ENCODE measurements around the gene RFX8. TPM values are rescaled to one million over a fixed set of nuclear protein-coding genes. Genes with fewer than 3 reads are reported as not detected.

Gene RFX8
- polyA plus RNA-seq, 1 of the 3 experiments (the other 2 are of a cell fraction) = 0.07 TPM

- 68% methylated on average over 4 of the region's 4 CpGs for WGBS (ENCODE audit: low lambda C conversion rate)
Observed at GRCh38 chr2:101362777-101363176, 112.1 kb downstream of the RFX8 start.

More at GRCh38 chr2:101362777-101363176, 112.1 kb downstream of the RFX8 start:
- no peaks in the 10 kb centered on the region for H3F3A ChIP-seq (replicated peaks; ENCODE audit: insufficient read depth)
- peaks cover 11% of the 10 kb centered on the region; the same call in 1 of the 2 replicates for H3K27me3 ChIP-seq (ENCODE audit: insufficient read depth)
- H3K9me3 ChIP-seq = no peaks in the 10 kb centered on the region
- no peak overlapping the region for H2AFZ ChIP-seq (ENCODE audit: low read depth)
- ChIA-PET POLR2A (no interaction called here), CTCF (interaction anchor here (0.7 to 1.6 kb wide), 3 partner anchors 11 to 56 kb away, joined by 3 to 12 read pairs (median 3); no protein-coding TSS in a partner anchor)
- H3K4me2 ChIP-seq = no peak overlapping the region
- DNase-seq = no peak
- H3K4me1 ChIP-seq (ENCODE audit: control insufficient read depth in 1 of 2, insufficient read depth in 2 of 2, low read depth in 1 of 2, low read length in 1 of 2) = no peaks in the 10 kb centered on the region; a peak in 1 of 4 replicates
- TF ChIP-seq MAX (IDR thresholded peaks at IDR 0.05; ENCODE audit: low read depth) (no peak), GATA2 (CRISPR knock-in tag; IDR thresholded peaks at IDR 0.05) (no peak), TAF1 (IDR thresholded peaks at IDR 0.05; ENCODE audit: borderline replicate concordance, low read depth, low read length) (no peak), EP300 (IDR thresholded peaks at IDR 0.05; ENCODE audit: borderline replicate concordance in 1 of 2, low read depth in 1 of 2, low read length in 1 of 2) (no peak), USF2 (IDR thresholded peaks at IDR 0.05; ENCODE audit: borderline replicate concordance, low read depth, low read length) (no peak), POLR2AphosphoS5 (IDR thresholded peaks at IDR 0.05; ENCODE audit: low read depth, low read length) (no peak), RFX5 (IDR thresholded peaks at IDR 0.05; ENCODE audit: low read length) (no peak), EZH2phosphoT487 (IDR thresholded peaks at IDR 0.05; ENCODE audit: borderline replicate concordance, low read depth) (no peak), USF1 (IDR thresholded peaks at IDR 0.05; ENCODE audit: borderline replicate concordance, low read depth) (no peak), FOXJ3 (CRISPR knock-in tag; IDR thresholded peaks at IDR 0.05) (no peak), RXRA (IDR thresholded peaks at IDR 0.05; ENCODE audit: borderline replicate concordance, low read depth) (no peak), JUND (IDR thresholded peaks at IDR 0.05) (no peak), FOXM1 (IDR thresholded peaks at IDR 0.05; ENCODE audit: low read depth) (no peak), RAD21 (IDR thresholded peaks at IDR 0.05; ENCODE audit: low read length) (no peak), CHD2 (IDR thresholded peaks at IDR 0.05; ENCODE audit: low read length, partially characterized antibody) (no peak), REST (IDR thresholded peaks at IDR 0.05; ENCODE audit: low read depth, low read length) (no peak), SIN3A (IDR thresholded peaks at IDR 0.05; ENCODE audit: borderline replicate concordance, low read depth, low read length) (no peak), NFIC (IDR thresholded peaks at IDR 0.05; ENCODE audit: borderline replicate concordance) (no peak), MEF2A (IDR thresholded peaks at IDR 0.05; ENCODE audit: borderline replicate concordance, low read depth) (no peak)
- H3K36me3 ChIP-seq (replicated peaks in 1 of 2; ENCODE audit: control insufficient read depth in 1 of 2, insufficient read depth in 2 of 2, low read length in 1 of 2) = no peaks in the 10 kb centered on the region
- no peak overlapping the region for H3K27ac ChIP-seq (ENCODE audit: low read depth in 2 of 2, low read length in 1 of 2)
- no peaks in the 10 kb centered on the region for H3K79me2 ChIP-seq (ENCODE audit: insufficient read depth)
- H3K9ac ChIP-seq = no peak overlapping the region
- H4K20me1 ChIP-seq (ENCODE audit: insufficient read depth) = no peaks in the 10 kb centered on the region
- no peaks in the 10 kb centered on the region for H3K9me2 ChIP-seq
- no peak overlapping the region for H3K4me3 ChIP-seq (ENCODE audit: low read depth in 2 of 2, low read length in 1 of 2)

Measured in SK-N-SH (cell line).